ENCODE measurements around the gene PTPRD.
"Not testable (repeated sequence)": the region's sequence is repeated elsewhere in the genome, so short reads cannot be mapped to it uniquely, and the experiment has no call there.

Gene PTPRD

GRCh38 chr9:9560382-9561035 lies 1052.3 kb downstream of the PTPRD start:
- no peak for DNase-seq

- DNase-seq = no peak
Measured at GRCh38 chr9:9558907-9559306, 1053.9 kb downstream of the PTPRD start.

- no peak for DNase-seq
Measured at GRCh38 chr9:9557804-9558334, 1054.9 kb downstream of the PTPRD start.

- DNase-seq = no peak
Measured at GRCh38 chr9:9556865-9557803, 1055.7 kb downstream of the PTPRD start.

- peak; percentile 22 for DNase-seq
Measured at GRCh38 chr9:9552665-9553064, 1060.1 kb downstream of the PTPRD start.

GRCh38 chr9:9538766-9539165 lies 1074.0 kb downstream of the PTPRD start:
- DNase-seq = no peak

- no peak for DNase-seq
Measured at GRCh38 chr9:9538356-9538755, 1074.4 kb downstream of the PTPRD start.

- DNase-seq = no peak
Measured at GRCh38 chr9:9536523-9536922, 1076.3 kb downstream of the PTPRD start.

- peak; percentile 17 for DNase-seq
Measured at GRCh38 chr9:9523476-9524139, 1089.2 kb downstream of the PTPRD start.

GRCh38 chr9:9522406-9522805 lies 1090.4 kb downstream of the PTPRD start:
- no peak for DNase-seq

GRCh38 chr9:9521033-9521779 lies 1091.6 kb downstream of the PTPRD start:
- no peak for DNase-seq

GRCh38 chr9:9504869-9505268 lies 1107.9 kb downstream of the PTPRD start:
- no peak for DNase-seq

GRCh38 chr9:9499546-9499945 lies 1113.3 kb downstream of the PTPRD start:
- no peak for DNase-seq

GRCh38 chr9:9498846-9499245 lies 1114.0 kb downstream of the PTPRD start:
- DNase-seq = no peak

- DNase-seq = no peak
Measured at GRCh38 chr9:9498128-9498527, 1114.7 kb downstream of the PTPRD start.

GRCh38 chr9:9494336-9494735 lies 1118.5 kb downstream of the PTPRD start:
- no peak for DNase-seq

- no peak for DNase-seq
Measured at GRCh38 chr9:9492506-9492905, 1120.3 kb downstream of the PTPRD start.

GRCh38 chr9:9489183-9489582 lies 1123.6 kb downstream of the PTPRD start:
- DNase-seq = no peak

GRCh38 chr9:9483175-9483574 lies 1129.6 kb downstream of the PTPRD start:
- DNase-seq = no peak

GRCh38 chr9:9478741-9479140 lies 1134.1 kb downstream of the PTPRD start:
- no peak for DNase-seq

GRCh38 chr9:9469271-9469670 lies 1143.5 kb downstream of the PTPRD start:
- no peak for DNase-seq

- not testable (repeated sequence) for DNase-seq
Measured at GRCh38 chr9:9441874-9442273, 1170.9 kb downstream of the PTPRD start.

GRCh38 chr9:9437641-9438040 lies 1175.2 kb downstream of the PTPRD start:
- no peak for DNase-seq

Measured in eye (tissue), 1 donor.